ENCODE data around the gene FBXO31.
"Not testable (repeated sequence)": the region's sequence is repeated elsewhere in the genome, so short reads cannot be mapped to it uniquely, and the experiment has no call there.

The FBXO31 gene

GRCh38 chr16:87411375-87412271, 28.0 kb upstream of the FBXO31 start:
- no peak for DNase-seq

GRCh38 chr16:87410968-87411367, 27.4 kb upstream of the FBXO31 start:
- DNase-seq = no peak

- DNase-seq = no peak
Observed at GRCh38 chr16:87410530-87410929, 27.0 kb upstream of the FBXO31 start.

GRCh38 chr16:87409781-87410180, 26.2 kb upstream of the FBXO31 start:
- DNase-seq = no peak

GRCh38 chr16:87409153-87409552, 25.6 kb upstream of the FBXO31 start:
- DNase-seq = no peak

GRCh38 chr16:87407511-87408112, 24.0 kb upstream of the FBXO31 start:
- no peak for DNase-seq

GRCh38 chr16:87406495-87407088, 23.0 kb upstream of the FBXO31 start:
- DNase-seq = no peak

- DNase-seq = no peak
Observed at GRCh38 chr16:87404764-87405625, 21.4 kb upstream of the FBXO31 start.

- no peak for DNase-seq
Observed at GRCh38 chr16:87395181-87395842, 11.7 kb upstream of the FBXO31 start.

GRCh38 chr16:87393680-87394055, 10.1 kb upstream of the FBXO31 start:
- no peak for DNase-seq

GRCh38 chr16:87392821-87393679, 9.5 kb upstream of the FBXO31 start:
- no peak for DNase-seq

GRCh38 chr16:87391950-87392820, 8.6 kb upstream of the FBXO31 start, which contains the start of gene MAP1LC3B:
TSS of gene MAP1LC3B (plus strand) at chr16:87392336. CDS start at chr16:87392428, 92 bp downstream.
- DNase-seq = peak; percentile 80 to 93

- DNase-seq = no peak
Observed at GRCh38 chr16:87391324-87391949, 7.9 kb upstream of the FBXO31 start.

GRCh38 chr16:87390641-87391323, 7.2 kb upstream of the FBXO31 start:
- DNase-seq = no peak

- DNase-seq = not testable (repeated sequence)
Observed at GRCh38 chr16:87389914-87390313, 6.3 kb upstream of the FBXO31 start.

- DNase-seq = no peak
Observed at GRCh38 chr16:87389245-87389644, 5.7 kb upstream of the FBXO31 start.

- no peak for DNase-seq
Observed at GRCh38 chr16:87388818-87389134, 5.2 kb upstream of the FBXO31 start.

GRCh38 chr16:87387942-87388817, 4.6 kb upstream of the FBXO31 start:
- peak; percentile 86 to 88 for DNase-seq

GRCh38 chr16:87384875-87385167, 1.2 kb upstream of the FBXO31 start:
- not testable (repeated sequence) for DNase-seq
